ENCODE measurements around the gene DISP2. TPM values are rescaled to one million over a fixed set of nuclear protein-coding genes. Genes with fewer than 3 reads are reported as not detected.

DISP2 gene
- total RNA-seq, 2 donors from 2014 or later: 0.04 to 0.40 TPM

DNA sequence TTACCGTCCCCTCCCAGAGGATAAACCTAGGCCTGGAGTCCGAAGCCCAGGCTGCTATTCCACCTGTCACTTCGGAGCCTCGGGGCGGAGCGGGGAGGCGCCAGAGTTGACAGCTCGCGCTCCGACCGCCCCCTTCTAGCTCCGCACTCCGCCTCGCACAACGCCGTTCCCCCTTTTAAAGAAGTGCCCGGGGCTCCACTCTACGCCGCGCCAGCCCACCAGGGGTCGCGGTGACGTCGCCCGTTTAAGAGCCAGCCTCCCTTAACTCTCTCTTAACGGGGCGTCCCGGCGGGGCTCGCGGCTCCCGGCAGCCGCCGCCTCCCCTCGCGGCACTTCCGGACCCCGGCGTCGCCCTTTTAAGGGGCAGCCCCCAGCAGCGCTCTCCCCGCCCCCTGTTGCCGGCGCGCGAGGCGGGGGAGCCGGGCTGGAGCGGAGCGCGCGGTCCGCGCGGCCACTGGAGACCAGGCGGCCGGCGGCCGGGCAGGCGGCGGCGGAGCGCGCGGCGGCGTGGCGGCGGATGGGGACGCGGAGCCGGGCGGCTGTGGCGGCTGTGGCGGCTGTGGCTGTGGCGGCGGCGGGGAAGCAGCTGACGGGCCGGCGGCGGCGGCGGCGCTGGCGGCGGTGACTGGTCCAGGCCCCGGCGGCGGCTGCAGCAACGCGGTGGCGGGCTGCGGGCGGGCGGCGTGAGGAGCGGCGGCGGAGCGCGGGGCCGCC is 34.6 kb upstream of the DISP2 start, which contains the start of gene INAFM2:
TSS of gene INAFM2 (plus strand) at position 454 of the 714 bp plus-strand sequence. CDS start 364 bp downstream, outside the sequence.
- Histone ChIP-seq H3K27me3 (ENCODE audit: control insufficient read depth, insufficient read depth, low read length, poor library complexity, severe bottlenecking) (peaks cover 58% of the 10 kb centered on the region), H3K9ac (ENCODE audit: extremely low read depth, low read length, poor library complexity, severe bottlenecking) (no peak within 1 kb of the TSS), H3K27ac (ENCODE audit: low read depth, low read length) (no peak within 1 kb of the TSS)

DNA sequence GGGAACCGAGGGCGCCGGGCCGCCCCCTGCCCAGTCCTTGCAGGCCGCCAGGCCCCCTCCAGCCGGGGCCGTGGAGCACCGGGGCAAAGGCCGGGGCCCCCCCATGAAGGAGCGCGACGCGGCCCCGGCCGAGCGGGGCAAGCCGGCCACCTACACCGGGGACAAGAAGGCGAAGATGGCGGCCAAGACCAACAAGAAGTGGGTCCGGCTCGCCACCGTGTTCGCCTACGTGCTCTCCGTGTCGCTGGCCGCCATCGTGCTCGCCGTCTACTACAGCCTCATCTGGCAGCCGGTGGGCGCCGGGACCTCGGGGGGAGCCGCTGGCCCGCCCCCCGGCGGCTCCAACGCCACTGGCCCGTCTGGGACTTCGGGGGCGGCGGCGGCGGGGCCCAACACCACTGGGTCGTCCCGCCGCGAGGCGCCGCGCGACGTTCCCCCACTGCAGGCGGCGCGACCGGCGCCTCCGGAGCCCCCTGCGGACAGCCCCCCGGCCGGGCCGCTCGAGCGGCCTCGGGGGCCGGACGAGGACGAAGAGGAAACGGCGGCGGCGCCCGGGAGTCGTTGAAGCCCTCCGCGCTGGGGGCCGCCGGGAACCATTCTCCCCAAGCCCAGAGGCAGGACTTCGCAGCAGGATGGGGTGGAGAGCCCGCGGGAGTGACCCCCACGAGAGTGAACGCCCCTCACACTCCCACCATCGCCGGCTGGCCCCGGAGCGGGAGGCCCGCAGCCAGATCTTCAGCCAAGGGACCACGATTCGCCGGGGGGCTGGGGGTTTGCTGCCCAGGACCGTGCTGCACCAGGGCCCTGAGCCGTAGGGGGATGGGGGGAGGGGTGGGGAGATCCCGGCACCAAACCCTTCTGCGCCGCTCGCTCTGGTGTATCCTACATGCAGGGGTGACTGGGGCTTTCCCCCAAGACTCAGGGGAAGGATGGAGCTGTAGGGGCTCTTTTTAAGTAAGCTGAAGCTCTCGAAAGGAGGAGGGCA is 33.8 kb upstream of the DISP2 start:
- H3K4me1 ChIP-seq (ENCODE audit: control insufficient read depth, insufficient read depth, low read length): no peaks in the 10 kb centered on the region
- no peak overlapping the region for H3K27ac Mint-ChIP-seq
- no peaks in the 10 kb centered on the region for H3K36me3 ChIP-seq (ENCODE audit: control insufficient read depth, insufficient read depth, low read length)
- peak overlapping the region; percentile 64 for H3K4me3 ChIP-seq (ENCODE audit: low read length)
- H3K9ac ChIP-seq (ENCODE audit: extremely low read depth, low read length, poor library complexity, severe bottlenecking): no peak overlapping the region
- H3K9me3 ChIP-seq (ENCODE audit: control insufficient read depth, low read length): no peaks in the 10 kb centered on the region
- TF ChIP-seq CTCF (conservative IDR thresholded peaks at IDR 0.05): no peak
- peaks cover 66% of the 10 kb centered on the region for H3K27me3 Mint-ChIP-seq (ENCODE audit: insufficient read depth)
- WGBS, 2 experiments (ENCODE audit: insufficient coverage in 1 of 2, insufficient read length in 1 of 2): 2 to 3% methylated on average over 20 to 101 of the region's 101 CpGs
- H3K4me1 Mint-ChIP-seq: peaks cover 17% of the 10 kb centered on the region
- H3K9me3 Mint-ChIP-seq: no peaks in the 10 kb centered on the region
- peaks cover 58% of the 10 kb centered on the region for H3K27me3 ChIP-seq (ENCODE audit: control insufficient read depth, insufficient read depth, low read length, poor library complexity, severe bottlenecking)
- peak; percentile 72 for DNase-seq
- H3K27ac ChIP-seq (ENCODE audit: low read depth, low read length): no peak overlapping the region
- H3K36me3 Mint-ChIP-seq (ENCODE audit: low read depth): no peaks in the 10 kb centered on the region
- peak overlapping the region; percentile 52 for H3K4me3 Mint-ChIP-seq

More for the DNA sequence above, 34.6 kb upstream of the DISP2 start, which contains the start of gene INAFM2:
- TF ChIP-seq CTCF (conservative IDR thresholded peaks at IDR 0.05): peak; percentile 80
- no peaks in the 10 kb centered on the region for H3K9me3 ChIP-seq (ENCODE audit: control insufficient read depth, low read length)
- Mint-ChIP-seq H3K4me1 (peaks cover 17% of the 10 kb centered on the region), H3K9me3 (no peaks in the 10 kb centered on the region), H3K27ac (no peak within 1 kb of the TSS), H3K27me3 (ENCODE audit: insufficient read depth) (peaks cover 64% of the 10 kb centered on the region), H3K4me3 (peak within 1 kb of the TSS; percentile 52), H3K36me3 (ENCODE audit: low read depth) (no peaks in the 10 kb centered on the region)
- WGBS, 2 experiments (ENCODE audit: insufficient coverage in 1 of 2, insufficient read length in 1 of 2): 0% methylated on average over 22 to 103 of the region's 103 CpGs
- no peaks in the 10 kb centered on the region for H3K36me3 ChIP-seq (ENCODE audit: control insufficient read depth, insufficient read depth, low read length)
- DNase-seq: peak; percentile 98
- H3K4me3 ChIP-seq (ENCODE audit: low read length): peak within 1 kb of the TSS; percentile 74
- no peaks in the 10 kb centered on the region for H3K4me1 ChIP-seq (ENCODE audit: control insufficient read depth, insufficient read depth, low read length)

GRCh38 chr15:40325188-40325587 is 32.8 kb upstream of the DISP2 start:
- no peaks in the 10 kb centered on the region for H3K4me1 ChIP-seq (ENCODE audit: control insufficient read depth, insufficient read depth, low read length)
- WGBS, 2 experiments (ENCODE audit: insufficient coverage in 1 of 2, insufficient read length in 1 of 2): 85% methylated on average over 2 of the region's 2 CpGs; no CpG with 5 or more reads in 1 of the 2 experiments
- H3K9me3 Mint-ChIP-seq: no peaks in the 10 kb centered on the region
- H3K9ac ChIP-seq (ENCODE audit: extremely low read depth, low read length, poor library complexity, severe bottlenecking): no peak overlapping the region
- H3K27ac ChIP-seq (ENCODE audit: low read depth, low read length): no peak overlapping the region
- no peak for DNase-seq
- H3K4me3 ChIP-seq (ENCODE audit: low read length): no peak overlapping the region
- no peaks in the 10 kb centered on the region for H3K36me3 ChIP-seq (ENCODE audit: control insufficient read depth, insufficient read depth, low read length)
- peak overlapping the region; percentile 52 for H3K4me3 Mint-ChIP-seq
- no peak for TF ChIP-seq CTCF (conservative IDR thresholded peaks at IDR 0.05)
- H3K4me1 Mint-ChIP-seq: peaks cover 17% of the 10 kb centered on the region
- no peaks in the 10 kb centered on the region for H3K36me3 Mint-ChIP-seq (ENCODE audit: low read depth)
- peaks cover 51% of the 10 kb centered on the region for H3K27me3 ChIP-seq (ENCODE audit: control insufficient read depth, insufficient read depth, low read length, poor library complexity, severe bottlenecking)
- no peaks in the 10 kb centered on the region for H3K9me3 ChIP-seq (ENCODE audit: control insufficient read depth, low read length)
- no peak overlapping the region for H3K27ac Mint-ChIP-seq
- H3K27me3 Mint-ChIP-seq (ENCODE audit: insufficient read depth): peaks cover 59% of the 10 kb centered on the region

Measured in endodermal cell (in vitro differentiated cells).